GM19099 (cell line): ENCODE results near the gene SLC7A6.

ENCODE experiments used
- POLR2A ChIP-seq: IDR thresholded peaks from 3 replicates; pipeline ENCODE4 v1.6.1; 2011; ENCODE audit warnings: low read depth; ENCODE audit not compliant: insufficient read length; ENCODE audit errors: extremely low read depth

The SLC7A6 gene

DNA sequence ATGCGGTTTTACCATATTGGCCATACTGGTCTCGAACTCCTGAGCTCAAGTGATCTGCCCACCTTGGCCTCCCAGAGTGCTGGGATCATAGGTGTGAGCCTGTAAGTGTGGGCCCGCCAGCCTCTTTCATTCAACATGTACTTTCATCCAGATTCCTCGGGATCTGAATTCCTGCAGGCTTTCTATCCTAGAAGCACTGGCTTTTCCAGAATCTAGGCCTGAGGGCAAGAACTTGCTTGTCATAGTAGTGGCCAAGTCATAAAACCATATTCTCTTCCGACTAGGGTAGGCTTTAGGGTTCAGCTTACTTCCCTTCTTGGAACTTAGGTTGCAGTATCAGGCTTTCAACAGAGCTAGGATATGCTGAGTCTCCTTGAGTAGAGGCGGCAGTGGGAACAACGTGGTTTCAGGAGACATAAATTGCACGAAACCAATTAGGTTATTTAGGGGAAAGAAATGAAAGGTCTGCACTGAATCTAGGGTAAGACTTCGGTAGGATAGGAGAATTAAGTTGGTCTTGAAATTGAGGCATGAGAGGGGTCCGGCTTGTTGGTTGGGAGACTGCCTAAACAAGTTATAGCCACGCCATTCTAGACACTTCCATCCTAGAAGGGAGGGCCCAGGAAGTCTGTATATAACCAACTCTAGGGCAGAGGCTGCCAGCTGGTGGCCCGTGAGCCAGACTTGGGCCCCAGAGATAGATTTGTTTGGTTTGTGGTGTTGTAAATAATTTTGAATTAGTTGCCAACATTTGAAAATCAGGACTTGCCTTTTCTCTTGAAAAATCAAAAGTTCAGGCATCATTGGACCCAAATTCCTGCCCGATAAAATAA is 15.6 kb downstream of the SLC7A6 start:
- no peak for TF ChIP-seq POLR2A

GRCh38 chr16:68281368-68282063 is 17.2 kb downstream of the SLC7A6 start:
- TF ChIP-seq POLR2A: no peak

- TF ChIP-seq POLR2A: no peak
Measured at GRCh38 chr16:68282064-68282452, 17.7 kb downstream of the SLC7A6 start.

DNA sequence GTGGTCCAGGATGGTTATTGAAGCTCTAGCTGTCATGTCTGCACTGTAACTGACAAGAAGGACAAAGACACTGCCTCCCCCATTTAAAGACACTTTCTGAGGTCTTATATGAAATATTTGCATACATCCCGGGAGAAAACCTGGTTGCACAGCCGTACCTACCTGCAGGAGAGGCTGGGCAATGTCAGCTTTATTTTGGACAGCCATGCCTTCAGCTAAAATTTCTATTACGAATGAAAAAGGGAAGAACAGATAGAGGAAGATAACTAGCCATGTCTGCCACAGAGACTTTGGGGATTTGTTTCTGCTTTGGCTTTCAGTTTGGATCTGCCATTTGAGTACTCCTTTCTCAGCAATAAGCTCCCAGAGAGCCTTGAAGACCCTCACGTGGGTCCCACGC is 19.0 kb downstream of the SLC7A6 start:
- no peak for TF ChIP-seq POLR2A

DNA sequence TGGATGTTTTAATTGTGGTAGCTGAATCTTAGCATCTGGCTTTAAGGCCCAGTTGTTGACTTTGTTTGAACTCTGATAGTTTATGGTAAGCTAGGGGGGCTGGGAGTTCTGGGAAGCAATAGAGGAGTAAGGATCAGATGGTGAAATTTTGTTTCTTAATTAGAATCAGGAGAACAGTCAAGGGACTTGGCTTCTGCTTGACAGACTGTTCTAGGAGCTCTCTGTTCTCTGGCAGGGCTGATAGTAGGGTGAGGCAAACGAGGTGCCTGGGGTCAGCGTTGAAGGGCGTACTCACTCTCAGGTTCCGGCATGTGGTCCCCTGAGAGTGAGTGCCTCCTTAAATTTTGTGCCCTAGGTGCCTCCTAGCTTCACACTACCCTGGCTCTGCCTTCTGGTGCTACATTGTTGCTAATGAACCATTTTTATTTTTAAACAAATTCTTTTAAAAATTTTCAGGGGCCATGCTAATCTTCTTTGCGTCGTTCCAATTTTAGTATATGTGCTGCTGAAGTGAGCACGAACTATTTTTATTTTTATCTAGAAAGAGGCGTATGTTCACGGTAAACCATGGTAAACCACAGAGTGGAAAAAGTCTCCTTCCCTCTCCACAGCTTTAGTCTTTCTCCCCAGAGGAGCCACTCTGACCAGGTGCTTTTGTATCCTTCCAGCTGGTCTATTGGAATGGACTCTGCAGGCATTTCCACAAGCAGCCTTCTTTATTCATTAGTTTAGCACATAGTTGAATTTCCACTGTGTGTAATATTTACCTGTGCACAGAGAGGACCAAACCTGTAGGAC is 19.7 kb downstream of the SLC7A6 start:
- TF ChIP-seq POLR2A: no peak

DNA sequence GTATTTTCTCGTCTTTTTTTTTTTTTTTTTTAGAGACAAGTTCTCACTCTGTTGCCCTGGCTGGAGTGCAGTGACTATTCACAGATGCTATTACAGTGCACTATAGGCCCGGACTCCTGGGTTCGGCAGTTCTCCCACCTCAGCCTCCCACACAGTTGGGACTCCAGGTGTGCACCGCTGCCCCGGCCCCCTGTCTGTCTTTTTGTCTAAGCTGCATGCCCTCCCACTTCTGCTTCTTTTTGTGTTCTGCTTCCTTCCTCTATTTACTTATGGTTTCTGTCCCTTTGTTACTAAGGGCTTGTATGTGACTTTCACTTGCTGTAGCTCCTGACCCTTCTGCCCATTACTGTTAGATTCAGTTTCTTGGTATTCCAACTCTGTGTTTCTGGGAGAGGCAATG is 20.5 kb downstream of the SLC7A6 start:
- TF ChIP-seq POLR2A: no peak

GRCh38 chr16:68285683-68286082 is 21.4 kb downstream of the SLC7A6 start:
- no peak for TF ChIP-seq POLR2A

- no peak for TF ChIP-seq POLR2A
Measured at GRCh38 chr16:68286153-68287074, 22.1 kb downstream of the SLC7A6 start.

- TF ChIP-seq POLR2A: no peak
Measured at GRCh38 chr16:68287276-68288251, 23.2 kb downstream of the SLC7A6 start.

DNA sequence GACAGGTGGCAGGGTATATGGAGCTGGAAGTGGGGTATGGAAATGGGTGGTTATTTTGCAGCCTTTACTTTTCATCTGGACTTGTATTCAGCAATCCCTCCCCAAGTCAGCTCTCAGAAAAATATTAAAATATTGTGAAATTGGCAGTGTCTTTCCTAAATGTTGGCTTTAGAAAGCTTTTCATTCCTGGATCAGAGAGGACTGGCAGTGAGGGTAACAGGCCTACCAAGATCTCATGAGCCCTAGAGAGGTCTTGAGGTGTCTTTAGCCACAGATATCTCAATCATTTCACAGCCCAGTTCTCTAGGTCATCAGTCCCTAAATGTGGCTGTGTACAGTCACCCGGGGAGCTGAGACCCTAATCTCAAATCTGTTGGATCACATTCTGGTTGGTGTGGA is 23.9 kb downstream of the SLC7A6 start:
- TF ChIP-seq POLR2A: no peak

DNA sequence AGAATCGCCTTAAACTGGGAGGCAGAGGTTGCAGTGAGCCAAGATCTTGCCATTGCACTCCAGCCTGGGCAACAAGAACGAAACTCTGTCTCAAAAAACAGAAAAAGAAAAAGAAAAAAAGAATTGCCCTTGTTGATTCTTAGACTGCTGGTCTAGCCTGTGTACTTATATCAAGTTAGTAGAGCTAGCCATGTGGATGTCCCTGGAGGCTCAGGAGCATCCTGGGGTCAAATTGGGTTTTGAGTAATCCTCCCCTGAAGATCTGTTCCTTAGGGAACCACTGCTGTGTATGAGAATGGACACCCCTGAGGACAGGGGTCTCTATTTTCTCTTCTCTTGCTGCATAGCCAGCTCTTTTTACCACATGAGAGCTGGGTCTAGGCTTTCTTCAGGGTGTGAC is 24.9 kb downstream of the SLC7A6 start:
- no peak for TF ChIP-seq POLR2A

- TF ChIP-seq POLR2A: no peak
Measured at GRCh38 chr16:68289621-68290329, 25.4 kb downstream of the SLC7A6 start.

- TF ChIP-seq POLR2A: no peak
Measured at GRCh38 chr16:68290450-68290849, 26.1 kb downstream of the SLC7A6 start.
